Vagina (tissue), 2 donors: ENCODE measurements around the gene HOXC11. TPM values are rescaled to one million over a fixed set of nuclear protein-coding genes. Genes with fewer than 3 reads are reported as not detected.

Experiments
- DNase-seq, 2 donors: peaks; one replicate each; pipeline ENCODE4 v3.0.0-alpha.2; 2017; ENCODE audit errors: extremely low spot score in 2 of 2
- H3K27ac ChIP-seq: fragments of 200-600 bp; sonication (generic); one replicate; pipeline ENCODE4 v1.5.1; 2019
- H3K27me3 ChIP-seq: fragments of 200-600 bp; sonication (generic); one replicate; pipeline ENCODE4 v1.5.1; 2019
- H3K36me3 ChIP-seq, 2 donors: fragments of 200-600 bp; sonication (generic); one replicate each; pipeline ENCODE4 v1.5.1; 2017 to 2019
- H3K4me1 ChIP-seq: fragments of 200-600 bp; sonication (generic); one replicate; pipeline ENCODE4 v1.5.1; 2019
- H3K4me3 ChIP-seq, 2 donors: fragments of 200-600 bp; sonication (generic); 1 replicate in 1 of 2; 2 replicates in 1 of 2; pipeline ENCODE4 v1.5.1; 2016 to 2019
- H3K9me3 ChIP-seq: fragments of 200-600 bp; sonication (generic); one replicate; pipeline ENCODE4 v1.5.1; 2019
- POLR2A ChIP-seq, 2 donors: fragments of 450-650 bp; IDR thresholded peaks; one replicate each; pipeline ENCODE4 v1.6.1; 2017; ENCODE audit warnings: antibody characterized with exemption in 2 of 2, mild to moderate bottlenecking in 2 of 2, moderate library complexity in 2 of 2
- POLR2AphosphoS5 ChIP-seq, 2 donors: sonication (generic); formaldehyde crosslinking; IDR thresholded peaks; one replicate each; pipeline ENCODE4 v1.9.0; 2017; ENCODE audit warnings: antibody characterized with exemption in 2 of 2, mild to moderate bottlenecking in 2 of 2, low read depth in 1 of 2; ENCODE audit not compliant: insufficient read depth in 1 of 2
- intact Hi-C: fragments of 100-400 bp; cut with DNase I; formaldehyde crosslinking; loops from one replicate; pipeline ENCODE4 v1.15.1; 2023
- total RNA-seq: library from RNA; depleted of rRNA; stranded (reverse); fragments of >200 nt; gene quantifications from one replicate; pipeline ENCODE4 v1.2.3, GENCODE V29; 2016
- TF ChIP-seq, protein P1 (sequence below), 3 experiments: fragments of 450-650 bp in 2 of 3; fragments of 200-600 bp in 1 of 3; sonication (generic) in 1 of 3; IDR thresholded peaks; one replicate each; pipeline ENCODE4 v1.5.1; 2017 to 2019; ENCODE audit warnings: antibody characterized with exemption in 3 of 3, mild to moderate bottlenecking in 2 of 3, moderate library complexity in 2 of 3

HOXC11 gene
- total RNA-seq, 1 donor from 2014 or later = not detected

GRCh38 chr12:53942467-53942997, 30.4 kb upstream of the HOXC11 start:
- TF ChIP-seq, protein P1, sequence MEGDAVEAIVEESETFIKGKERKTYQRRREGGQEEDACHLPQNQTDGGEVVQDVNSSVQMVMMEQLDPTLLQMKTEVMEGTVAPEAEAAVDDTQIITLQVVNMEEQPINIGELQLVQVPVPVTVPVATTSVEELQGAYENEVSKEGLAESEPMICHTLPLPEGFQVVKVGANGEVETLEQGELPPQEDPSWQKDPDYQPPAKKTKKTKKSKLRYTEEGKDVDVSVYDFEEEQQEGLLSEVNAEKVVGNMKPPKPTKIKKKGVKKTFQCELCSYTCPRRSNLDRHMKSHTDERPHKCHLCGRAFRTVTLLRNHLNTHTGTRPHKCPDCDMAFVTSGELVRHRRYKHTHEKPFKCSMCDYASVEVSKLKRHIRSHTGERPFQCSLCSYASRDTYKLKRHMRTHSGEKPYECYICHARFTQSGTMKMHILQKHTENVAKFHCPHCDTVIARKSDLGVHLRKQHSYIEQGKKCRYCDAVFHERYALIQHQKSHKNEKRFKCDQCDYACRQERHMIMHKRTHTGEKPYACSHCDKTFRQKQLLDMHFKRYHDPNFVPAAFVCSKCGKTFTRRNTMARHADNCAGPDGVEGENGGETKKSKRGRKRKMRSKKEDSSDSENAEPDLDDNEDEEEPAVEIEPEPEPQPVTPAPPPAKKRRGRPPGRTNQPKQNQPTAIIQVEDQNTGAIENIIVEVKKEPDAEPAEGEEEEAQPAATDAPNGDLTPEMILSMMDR (IDR thresholded peaks at IDR 0.05) = no peak
- Histone ChIP-seq H3K36me3 (no peaks in the 10 kb centered on the region), H3K9me3 (no peaks in the 10 kb centered on the region), H3K4me1 (peaks cover 8% of the 10 kb centered on the region), H3K4me3 (no peak overlapping the region), H3K27me3 (peaks cover 19% of the 10 kb centered on the region), H3K27ac (no peak overlapping the region)
- DNase-seq = no peak
- intact Hi-C loops = no loop called here

DNA sequence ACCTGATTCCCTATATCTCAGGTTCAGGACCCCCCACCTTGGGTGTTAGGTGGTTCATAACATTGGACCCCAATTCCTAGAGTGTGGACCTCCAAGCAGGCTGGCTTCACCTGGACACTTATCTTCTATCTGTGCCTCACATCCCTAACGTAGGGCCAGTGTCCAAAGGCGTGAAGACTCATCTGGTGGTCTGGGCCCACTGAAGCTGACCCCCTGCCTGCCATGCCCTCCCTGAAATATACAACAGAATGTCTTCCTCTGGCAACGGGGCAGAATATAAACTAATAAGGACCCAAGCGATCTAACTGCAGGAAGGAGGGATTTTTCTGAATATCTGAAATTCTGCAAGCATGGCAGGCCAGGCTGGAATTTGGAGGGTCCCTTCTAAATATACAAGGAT, 28.7 kb upstream of the HOXC11 start:
- Histone ChIP-seq H3K36me3 (no peaks in the 10 kb centered on the region), H3K27ac (no peak overlapping the region), H3K9me3 (no peaks in the 10 kb centered on the region), H3K4me1 (no peaks in the 10 kb centered on the region), H3K4me3 (no peak overlapping the region), H3K27me3 (peaks cover 3% of the 10 kb centered on the region)
- DNase-seq = no peak
- TF ChIP-seq, protein P1 (IDR thresholded peaks at IDR 0.05) = no peak
- TF ChIP-seq POLR2A (IDR thresholded peaks at IDR 0.05) (no peak), POLR2AphosphoS5 (IDR thresholded peaks at IDR 0.05; ENCODE audit: insufficient read depth in 1 of 2, low read depth in 1 of 2) (no peak)
- intact Hi-C loops = no loop called here

DNA sequence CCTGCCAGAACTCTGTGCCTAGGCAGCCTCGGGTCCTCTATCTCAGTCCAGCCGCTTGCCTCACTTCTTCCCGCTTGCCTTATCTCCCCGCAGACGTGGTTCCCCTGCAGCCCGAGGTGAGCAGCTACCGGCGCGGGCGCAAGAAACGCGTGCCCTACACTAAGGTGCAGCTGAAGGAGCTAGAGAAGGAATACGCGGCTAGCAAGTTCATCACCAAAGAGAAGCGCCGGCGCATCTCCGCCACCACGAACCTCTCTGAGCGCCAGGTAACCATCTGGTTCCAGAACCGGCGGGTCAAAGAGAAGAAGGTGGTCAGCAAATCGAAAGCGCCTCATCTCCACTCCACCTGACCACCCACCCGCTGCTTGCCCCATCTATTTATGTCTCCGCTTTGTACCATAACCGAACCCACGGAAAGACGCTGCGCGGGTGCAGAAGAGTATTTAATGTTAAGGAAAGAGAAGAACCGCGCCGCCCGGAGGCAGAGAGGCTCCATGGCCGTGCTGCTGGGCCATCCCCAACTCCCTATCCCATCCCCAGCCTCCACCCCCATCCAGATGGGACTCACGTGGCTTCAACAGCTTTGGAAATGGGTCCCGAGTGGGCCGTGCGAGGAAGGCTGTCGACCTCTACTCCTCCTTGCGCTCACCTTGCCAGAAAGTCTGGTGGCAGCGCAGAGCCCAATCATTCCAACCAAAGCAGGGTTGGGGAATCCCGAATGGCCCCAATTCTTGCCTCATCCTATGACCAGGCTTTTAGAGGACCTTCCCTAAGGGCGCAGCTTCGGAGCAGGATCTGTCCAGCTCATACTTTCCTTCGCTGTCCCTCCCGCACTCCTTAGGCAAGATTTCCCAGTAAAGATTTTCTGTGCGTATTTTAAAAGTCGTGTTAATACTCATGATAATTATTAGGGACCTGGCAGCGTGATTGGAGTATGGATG, 27.7 kb upstream of the HOXC11 start:
- TF ChIP-seq POLR2AphosphoS5 (IDR thresholded peaks at IDR 0.05; ENCODE audit: insufficient read depth in 1 of 2, low read depth in 1 of 2) (no peak), POLR2A (IDR thresholded peaks at IDR 0.05) (no peak)
- TF ChIP-seq, protein P1 (IDR thresholded peaks at IDR 0.05) = no peak
- intact Hi-C loops = no loop called here
- Histone ChIP-seq H3K27ac (no peak overlapping the region), H3K36me3 (no peaks in the 10 kb centered on the region), H3K27me3 (peaks cover 2% of the 10 kb centered on the region), H3K4me1 (no peaks in the 10 kb centered on the region), H3K4me3 (no peak overlapping the region), H3K9me3 (no peaks in the 10 kb centered on the region)
- DNase-seq = no peak

DNA sequence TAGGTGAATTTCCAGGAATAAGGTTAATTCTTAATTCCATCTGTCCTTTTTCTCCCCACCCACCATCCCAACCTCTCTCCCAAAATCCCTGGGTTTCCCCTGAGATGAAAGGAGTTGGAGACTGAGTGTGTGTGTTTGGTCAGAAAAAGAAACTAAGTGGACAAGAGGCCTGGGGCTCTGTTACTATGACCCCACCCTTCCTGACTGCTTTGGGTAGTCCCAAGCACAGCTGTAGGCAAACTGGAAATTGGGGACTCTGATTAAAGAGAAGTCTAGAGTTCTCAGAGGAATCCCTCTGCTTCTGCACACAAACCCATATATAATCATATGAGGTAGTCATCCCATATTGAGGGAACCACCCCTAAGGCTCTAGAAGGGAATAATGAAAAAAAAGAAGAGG, 25.2 kb upstream of the HOXC11 start:
- Histone ChIP-seq H3K9me3 (no peaks in the 10 kb centered on the region), H3K27ac (no peak overlapping the region), H3K4me3 (no peak overlapping the region), H3K27me3 (peaks cover 15% of the 10 kb centered on the region), H3K4me1 (peaks cover 7% of the 10 kb centered on the region), H3K36me3 (no peaks in the 10 kb centered on the region)
- TF ChIP-seq POLR2AphosphoS5 (IDR thresholded peaks at IDR 0.05; ENCODE audit: insufficient read depth in 1 of 2, low read depth in 1 of 2) (no peak), POLR2A (IDR thresholded peaks at IDR 0.05) (no peak)
- TF ChIP-seq, protein P1 (IDR thresholded peaks at IDR 0.05) = no peak
- intact Hi-C loops = no loop called here
- DNase-seq = no peak
